Coronary artery (tissue), 2 donors: ENCODE measurements around the gene MYO16.

ENCODE experiments used
- DNase-seq: peaks from one replicate; pipeline ENCODE4 v3.0.0-alpha.2; 2017; ENCODE audit warnings: low spot score
- H3K27ac ChIP-seq, 2 donors: fragments of 200-600 bp; sonication (generic); one replicate each; pipeline ENCODE4 v1.5.1; 2016 to 2019
- H3K4me3 ChIP-seq: fragments of 200-600 bp; sonication (generic); 2 replicates; pipeline ENCODE4 v1.5.1; 2016; ENCODE audit warnings: mild to moderate bottlenecking, moderate library complexity
- CTCF ChIP-seq: fragments of 200-600 bp; sonication (generic); IDR thresholded peaks from one replicate; pipeline ENCODE4 v1.5.1; 2019; ENCODE audit warnings: antibody characterized with exemption

The MYO16 gene

GRCh38 chr13:109140479-109141349 is 511.3 kb downstream of the MYO16 start:
- Histone ChIP-seq H3K4me3 (peak overlapping the region; percentile 74), H3K27ac (no peak overlapping the region)
- no peak for TF ChIP-seq CTCF
- no peak for DNase-seq

GRCh38 chr13:109141706-109142105 is 512.3 kb downstream of the MYO16 start:
- no peak for TF ChIP-seq CTCF
- no peak overlapping the region for H3K4me3 ChIP-seq
- no peak for DNase-seq
- H3K27ac ChIP-seq: no peak overlapping the region

- H3K27ac ChIP-seq: no peak overlapping the region
- no peak for TF ChIP-seq CTCF
- no peak for DNase-seq
Observed at GRCh38 chr13:109144693-109145437, 515.5 kb downstream of the MYO16 start.

GRCh38 chr13:109145631-109146030 is 516.2 kb downstream of the MYO16 start:
- H3K4me3 ChIP-seq: no peak overlapping the region
- no peak overlapping the region for H3K27ac ChIP-seq
- peak; percentile 62 for TF ChIP-seq CTCF
- DNase-seq: no peak

More at GRCh38 chr13:109144693-109145437, 515.5 kb downstream of the MYO16 start:
- H3K4me3 ChIP-seq: no peak overlapping the region

GRCh38 chr13:109146393-109146792 is 517.0 kb downstream of the MYO16 start:
- Histone ChIP-seq H3K27ac (no peak overlapping the region), H3K4me3 (no peak overlapping the region)
- no peak for DNase-seq
- no peak for TF ChIP-seq CTCF

GRCh38 chr13:109146912-109147647 is 517.7 kb downstream of the MYO16 start:
- no peak for TF ChIP-seq CTCF
- no peak overlapping the region for H3K4me3 ChIP-seq
- H3K27ac ChIP-seq: no peak overlapping the region
- DNase-seq: no peak
